ENCODE measurements around the gene GPRC5C.

The GPRC5C gene

DNA sequence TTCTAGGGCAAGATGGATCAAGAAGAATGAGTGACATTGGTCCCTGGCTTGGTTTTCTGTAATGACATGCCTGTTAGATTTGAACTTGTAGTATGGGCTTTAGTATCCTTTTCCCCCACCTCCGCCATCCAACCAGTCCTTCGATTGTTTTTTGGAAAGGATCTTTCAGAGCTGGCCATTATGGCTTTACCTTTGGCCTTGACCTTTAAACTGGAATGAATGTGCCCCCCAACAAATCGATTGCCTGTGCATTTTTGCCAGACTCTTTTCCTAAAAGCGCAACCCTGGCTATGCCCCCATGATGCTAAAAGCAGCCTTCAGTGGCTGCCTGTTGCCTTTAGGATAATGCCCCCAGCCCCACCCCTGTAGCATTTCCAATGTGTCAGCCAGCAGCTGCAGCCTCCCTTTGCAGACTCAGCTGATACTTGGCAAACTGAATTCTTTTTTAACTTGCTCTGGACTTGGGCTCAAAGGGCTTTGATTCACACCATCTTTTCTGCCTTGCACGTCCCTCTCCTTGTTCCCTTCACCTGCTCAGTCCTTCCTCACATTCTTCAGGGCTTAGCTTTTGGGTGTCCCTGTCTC is 4.0 kb downstream of the GPRC5C start:
- no peak for DNase-seq

DNA sequence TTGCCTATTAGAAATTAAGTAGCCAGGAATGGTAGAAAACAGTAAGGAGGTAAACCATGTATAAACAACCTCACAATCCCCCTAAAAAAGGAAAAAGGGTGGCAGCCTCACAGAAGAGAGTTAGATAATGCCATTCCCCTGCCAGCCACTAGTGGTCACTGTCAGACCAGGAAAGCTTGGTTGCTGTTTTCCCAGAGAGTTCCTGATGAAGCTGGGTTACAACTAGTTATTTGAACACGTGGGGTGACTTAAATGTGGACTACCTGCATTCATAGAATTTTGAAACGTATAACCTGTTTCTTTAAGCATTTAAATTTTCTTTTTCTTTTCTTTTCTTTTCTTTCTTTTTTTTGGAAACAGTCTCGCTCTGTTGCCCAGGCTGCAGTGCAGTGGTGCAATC is 5.8 kb downstream of the GPRC5C start:
- DNase-seq: peak in 1 of 2 donors; percentile 41

GRCh38 chr17:74439691-74440567 is 8.0 kb downstream of the GPRC5C start:
- DNase-seq: no peak

- DNase-seq: no peak
These were observed 9.6 kb downstream of the GPRC5C start for GRCh38 chr17:74441537-74441936.

- DNase-seq: no peak
These were observed 10.4 kb downstream of the GPRC5C start for GRCh38 chr17:74442291-74442669.

DNA sequence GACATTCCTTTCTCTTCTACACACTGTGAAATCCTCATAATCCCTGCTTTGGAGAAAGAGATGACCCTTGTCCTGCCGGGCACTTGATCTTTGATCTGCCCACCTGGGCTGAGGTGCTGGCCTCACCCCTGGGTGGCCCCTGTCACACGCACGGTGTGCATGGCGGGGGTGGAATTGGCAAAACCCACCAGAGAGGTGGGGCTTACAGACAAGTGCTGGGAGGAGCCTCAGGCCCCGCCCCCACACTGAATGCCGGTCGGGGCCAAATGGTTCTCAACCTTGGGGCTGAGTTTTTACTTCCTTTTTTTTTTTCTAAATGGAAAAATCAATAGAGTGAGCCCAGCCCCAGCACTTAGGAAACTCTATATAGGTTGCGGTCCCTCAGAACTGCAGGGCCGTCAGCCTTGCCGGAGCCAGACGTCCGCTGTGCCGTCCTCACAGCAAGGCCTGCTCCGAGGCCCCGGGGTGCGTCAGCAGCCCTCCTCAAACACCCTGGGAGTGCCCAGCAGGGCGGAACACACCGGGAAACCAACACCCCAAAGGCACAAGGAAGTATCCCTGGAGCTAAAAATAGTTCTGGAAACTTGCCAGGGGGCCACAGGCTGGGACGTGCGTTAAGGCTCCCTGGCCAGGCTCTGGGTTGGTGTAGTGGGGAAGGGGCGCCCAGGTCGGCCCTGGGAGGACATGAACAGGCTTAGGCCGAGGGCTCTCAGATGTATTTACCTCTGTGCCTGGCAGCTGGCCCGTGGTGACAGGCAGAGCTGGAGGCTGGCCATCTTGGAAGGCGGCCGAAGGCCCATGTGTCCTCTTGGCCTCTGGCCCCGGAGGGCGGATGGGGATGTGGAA is 11.0 kb downstream of the GPRC5C start:
- DNase-seq: peak; percentile 42 to 62

GRCh38 chr17:74443516-74444296 is 11.8 kb downstream of the GPRC5C start:
- no peak for DNase-seq

GRCh38 chr17:74444406-74444805 is 12.5 kb downstream of the GPRC5C start:
- DNase-seq: no peak

GRCh38 chr17:74445158-74445557 is 13.3 kb downstream of the GPRC5C start:
- DNase-seq: no peak

- DNase-seq: peak; percentile 22 to 42
These were observed 14.9 kb downstream of the GPRC5C start for GRCh38 chr17:74446551-74447500.

GRCh38 chr17:74447628-74448159 is 15.8 kb downstream of the GPRC5C start:
- no peak for DNase-seq

DNA sequence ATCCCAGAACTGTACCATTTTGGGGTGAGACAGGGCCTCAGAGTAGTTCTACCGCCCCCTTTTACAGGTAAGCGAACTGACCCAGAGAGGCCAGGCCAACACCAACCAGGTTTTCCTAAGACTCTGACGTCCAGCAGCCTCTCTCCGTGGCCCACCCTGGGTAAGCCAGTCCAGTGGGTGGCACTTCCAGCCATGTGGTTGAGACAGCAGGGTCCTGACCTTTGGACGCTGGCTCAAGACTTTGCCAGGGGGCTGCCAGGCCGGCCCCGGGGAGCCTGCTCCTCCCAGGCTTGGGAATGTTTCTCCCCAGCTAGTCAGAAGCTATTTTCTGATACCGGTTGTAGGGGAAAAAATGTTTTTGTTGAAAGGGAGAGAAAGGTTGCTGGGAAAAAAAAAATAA is 16.9 kb downstream of the GPRC5C start:
- no peak for DNase-seq

DNA sequence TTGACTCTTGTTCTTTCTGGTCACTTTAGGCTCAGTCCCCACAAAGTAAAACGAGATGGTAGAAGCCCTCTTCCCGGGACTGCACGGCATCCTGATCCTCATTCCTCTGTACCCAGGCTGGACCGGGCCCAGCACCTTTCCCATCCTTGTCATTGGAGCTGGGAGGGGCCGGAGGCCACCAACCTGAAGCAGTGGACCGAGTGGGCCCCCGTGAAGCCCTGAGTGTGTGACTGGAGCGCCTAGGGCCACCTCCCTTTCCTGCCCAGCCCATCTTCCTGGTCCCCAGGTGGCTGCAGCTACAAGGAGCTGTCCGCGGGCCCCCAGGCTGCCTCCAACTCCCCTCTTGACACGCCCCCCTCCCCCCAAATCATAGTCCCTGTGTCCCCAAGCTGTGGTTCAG is 17.4 kb downstream of the GPRC5C start:
- no peak for DNase-seq

- no peak for DNase-seq
These were observed 17.9 kb downstream of the GPRC5C start for GRCh38 chr17:74449773-74450172.

- DNase-seq: no peak
These were observed 18.3 kb downstream of the GPRC5C start for GRCh38 chr17:74450231-74450630.

- no peak for DNase-seq
These were observed 19.1 kb downstream of the GPRC5C start for GRCh38 chr17:74450925-74451403.

GRCh38 chr17:74451557-74451956 is 19.7 kb downstream of the GPRC5C start:
- DNase-seq: no peak

DNA sequence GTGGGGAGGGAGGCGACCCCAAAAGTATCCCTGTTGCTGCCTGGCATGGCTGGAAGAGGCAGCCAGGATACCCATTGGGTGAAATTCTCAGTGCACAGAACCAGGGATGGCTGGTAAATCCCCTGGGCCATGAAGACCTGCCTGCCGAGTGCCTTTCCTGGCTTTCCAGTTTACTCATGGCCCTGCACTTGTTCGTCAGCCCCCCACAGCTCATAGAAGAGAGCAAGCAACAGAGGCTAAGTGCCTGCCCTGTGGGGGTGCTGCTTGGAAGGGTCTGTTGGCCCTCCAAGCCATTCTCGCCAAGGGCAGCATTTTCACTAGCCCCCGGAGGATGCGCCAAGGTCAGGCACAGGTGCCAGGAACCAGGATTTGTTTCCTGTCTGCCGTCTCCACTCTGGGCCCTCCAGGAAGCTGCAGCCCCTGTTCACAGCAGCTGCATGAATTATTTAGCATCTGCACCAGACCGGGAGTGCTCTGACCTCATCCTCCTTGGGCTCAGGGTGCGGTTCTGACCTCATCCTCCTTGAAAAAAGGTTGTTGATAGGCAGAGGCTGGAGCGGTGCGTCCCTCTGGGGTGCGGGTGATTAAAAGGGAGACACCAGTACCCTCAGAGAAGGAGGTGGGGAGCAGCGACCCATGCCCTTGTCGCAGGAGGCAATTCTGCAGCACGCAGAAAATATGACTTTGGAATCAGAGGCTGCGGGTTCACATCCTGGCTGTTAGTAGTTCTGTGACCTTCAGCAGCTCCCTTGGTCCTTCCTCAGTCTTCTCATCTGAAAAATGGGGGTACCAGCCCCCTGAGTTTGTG is 20.3 kb downstream of the GPRC5C start:
- no peak for DNase-seq

GRCh38 chr17:74452841-74453661 is 21.2 kb downstream of the GPRC5C start:
- no peak for DNase-seq
